Neural cell (in vitro differentiated cells): ENCODE data around the gene TSPAN1.

Experiments
- CTCF ChIP-seq: fragments of 450-650 bp; IDR thresholded peaks from 2 replicates; pipeline ENCODE4 v1.5.1; 2014; ENCODE audit warnings: antibody characterized with exemption, mild to moderate bottlenecking, moderate library complexity; ENCODE audit not compliant: poor library complexity, severe bottlenecking
- EP300 ChIP-seq: fragments of 450-650 bp; conservative IDR thresholded peaks from 2 replicates; pipeline ENCODE4 v1.6.1; 2014; ENCODE audit warnings: antibody characterized with exemption, mild to moderate bottlenecking, moderate library complexity; ENCODE audit not compliant: poor library complexity, severe bottlenecking
- EZH2 ChIP-seq: fragments of 200-600, 300-800 bp; shearing (Covaris generic), sonication (generic); IDR thresholded peaks from 2 replicates; pipeline ENCODE4 v1.6.1; 2014; ENCODE audit warnings: antibody characterized with exemption, low read length, borderline replicate concordance, mild to moderate bottlenecking; ENCODE audit not compliant: insufficient read depth, poor library complexity, severe bottlenecking
- MXI1 ChIP-seq: fragments of 450-650 bp; conservative IDR thresholded peaks from 2 replicates; pipeline ENCODE4 v1.6.1; 2014; ENCODE audit warnings: antibody characterized with exemption, mild to moderate bottlenecking; ENCODE audit not compliant: poor library complexity, severe bottlenecking
- POLR2AphosphoS5 ChIP-seq: IDR thresholded peaks from 2 replicates; pipeline ENCODE4 v1.6.1; 2012
- RAD21 ChIP-seq: fragments of 450-650 bp; conservative IDR thresholded peaks from 2 replicates; pipeline ENCODE4 v1.6.1; 2014; ENCODE audit warnings: antibody characterized with exemption, mild to moderate bottlenecking, moderate library complexity
- REST ChIP-seq: IDR thresholded peaks from 2 replicates; pipeline ENCODE4 v1.6.1; 2012; ENCODE audit warnings: borderline replicate concordance
- TAF1 ChIP-seq: IDR thresholded peaks from 2 replicates; pipeline ENCODE4 v1.6.1; 2012; ENCODE audit warnings: low read depth

- TF ChIP-seq POLR2AphosphoS5 (peak; percentile 86), CTCF (no peak), EZH2 (no peak), TAF1 (peak; percentile 7), REST (peak; percentile 83), RAD21 (peak; percentile 34), MXI1 (no peak), EP300 (peak; percentile 91)
Measured at GRCh38 chr1:46133181-46133658, 41.7 kb upstream of the TSPAN1 start.
